GM21786 (cell line): ENCODE measurements around the gene RDH16.
"Not testable (repeated sequence)": the region's sequence is repeated elsewhere in the genome, so short reads cannot be mapped to it uniquely, and the experiment has no call there.

Experiments used
- ATAC-seq: cut with Tn5 transposase; IDR thresholded peaks from one replicate; pipeline ENCODE4 v1.9.1; 2021; ENCODE audit not compliant: unreplicated experiment

Gene RDH16

DNA sequence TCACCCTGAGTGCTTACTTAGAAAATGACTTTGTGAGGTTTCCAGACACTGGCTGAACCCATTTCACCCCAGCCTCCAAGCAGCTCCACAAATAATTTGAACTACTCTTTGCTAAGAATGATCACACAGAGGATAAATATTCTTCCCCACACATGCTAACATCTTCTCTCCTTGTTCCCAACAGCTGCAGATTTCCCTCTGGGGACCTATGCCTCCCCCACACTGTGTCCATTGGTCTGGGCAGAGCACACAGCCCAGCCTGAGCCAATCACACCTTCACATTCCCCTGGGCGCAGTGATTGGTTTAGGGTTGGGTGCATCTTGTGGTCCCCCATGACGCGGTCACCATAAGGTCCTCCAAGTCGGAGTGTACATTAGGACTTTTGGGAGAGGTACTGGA, 30.1 kb downstream of the RDH16 start:
- ATAC-seq, result no peak

DNA sequence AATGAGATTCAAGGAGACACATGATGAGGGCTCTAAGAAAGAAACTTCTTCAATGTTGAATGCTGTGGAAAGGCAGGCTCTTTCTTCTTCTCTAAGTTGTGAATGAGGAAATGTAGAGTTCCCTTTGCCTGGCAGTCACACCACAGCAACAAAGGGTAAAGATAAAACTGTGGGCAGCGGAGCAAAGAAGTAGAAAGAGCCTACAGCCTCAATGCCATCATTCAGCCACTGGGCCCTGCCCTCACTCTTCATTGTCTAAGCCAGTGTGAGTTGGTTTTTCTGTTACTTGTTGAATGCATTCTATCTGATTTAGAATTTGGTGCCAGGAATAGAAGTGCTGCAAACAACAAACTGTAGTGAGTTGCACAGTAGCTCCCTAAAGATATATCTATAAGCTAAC, 35.4 kb downstream of the RDH16 start:
- no peak for ATAC-seq

DNA sequence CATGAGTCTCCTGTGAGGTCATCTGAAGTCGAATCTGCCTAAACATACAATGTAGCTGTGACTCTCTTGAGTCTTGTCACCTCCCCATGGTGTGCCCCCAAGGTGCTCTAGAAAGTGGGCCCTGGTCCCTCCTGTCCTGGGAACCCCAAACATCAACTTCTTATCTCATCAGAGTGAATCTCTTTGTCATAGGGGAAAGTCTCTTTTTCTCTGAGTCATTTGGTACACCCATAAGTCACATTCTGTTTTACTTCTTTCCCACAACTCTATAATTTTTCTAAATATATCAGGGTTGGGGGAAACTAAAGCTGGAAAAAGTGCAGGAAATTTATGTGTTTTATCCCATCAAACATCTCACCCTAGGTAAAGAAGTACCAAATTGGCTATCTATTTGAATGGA, 36.1 kb downstream of the RDH16 start:
- no peak for ATAC-seq

DNA sequence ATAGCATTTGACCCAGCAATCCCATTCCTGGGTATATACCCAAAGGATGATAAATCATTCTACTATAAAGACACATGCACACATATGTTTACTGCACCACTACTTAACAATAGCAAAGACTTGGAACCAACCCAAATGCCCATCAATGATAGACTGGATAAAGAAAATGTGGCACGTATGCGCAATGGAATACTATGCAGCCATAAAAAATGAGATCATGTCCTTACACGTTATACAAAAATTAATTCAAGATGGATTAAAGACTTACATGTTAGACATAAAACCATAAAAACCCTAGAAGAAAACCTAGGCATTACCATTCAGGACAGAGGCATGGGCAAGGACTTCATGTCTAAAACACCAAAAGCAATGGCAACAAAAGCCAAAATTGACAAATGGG, 39.3 kb downstream of the RDH16 start:
- ATAC-seq, result not testable (repeated sequence)

DNA sequence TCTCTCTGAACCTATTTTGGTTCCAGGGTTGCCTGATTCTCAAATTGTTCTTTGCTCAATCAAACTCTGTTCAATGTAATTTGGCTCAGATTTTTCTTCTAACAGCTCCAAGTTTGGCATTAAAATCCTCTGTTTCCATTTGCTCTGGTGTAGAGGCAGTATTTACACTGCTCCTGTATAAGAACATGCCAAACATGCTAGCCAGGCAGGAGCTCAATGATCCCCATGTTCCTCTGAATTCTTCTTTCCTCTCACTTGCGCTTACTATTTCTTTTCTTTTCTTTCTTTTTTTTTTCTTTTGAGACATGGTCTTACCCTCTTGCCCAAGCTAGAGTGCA, 40.4 kb downstream of the RDH16 start:
- ATAC-seq, result no peak

DNA sequence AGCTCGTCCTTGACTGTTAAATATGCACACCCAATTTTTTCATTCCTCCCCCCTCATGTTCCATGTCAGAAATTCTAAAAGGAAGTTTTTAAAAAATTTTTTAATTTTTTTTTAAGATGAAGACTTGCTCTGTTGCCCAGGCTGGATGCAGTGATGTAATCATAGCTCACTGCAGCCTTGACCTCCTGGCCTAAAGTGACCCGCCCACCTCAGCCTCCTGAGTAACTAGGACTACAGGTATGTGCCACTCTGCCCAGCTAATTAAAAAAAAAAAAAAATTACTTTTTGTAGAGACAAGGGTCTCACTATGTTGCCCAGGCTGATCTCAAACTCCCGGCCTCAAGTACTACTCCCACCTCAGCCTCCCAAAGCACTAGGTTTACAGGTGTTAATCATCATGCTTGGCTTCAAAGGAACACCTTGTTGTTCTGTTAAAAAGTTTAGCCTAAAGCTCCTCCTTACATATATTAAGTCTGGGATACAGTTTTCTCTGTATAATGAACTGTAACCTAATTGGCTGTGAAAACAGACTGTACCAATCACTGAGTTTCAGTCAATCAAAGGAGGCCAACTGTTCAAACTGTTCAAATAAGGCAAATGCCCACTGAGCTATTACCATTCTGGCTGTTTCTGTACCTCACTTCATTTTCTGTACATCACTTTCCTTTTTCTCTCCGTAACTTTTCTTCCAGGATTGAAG, 41.0 kb downstream of the RDH16 start:
- ATAC-seq, result no peak

DNA sequence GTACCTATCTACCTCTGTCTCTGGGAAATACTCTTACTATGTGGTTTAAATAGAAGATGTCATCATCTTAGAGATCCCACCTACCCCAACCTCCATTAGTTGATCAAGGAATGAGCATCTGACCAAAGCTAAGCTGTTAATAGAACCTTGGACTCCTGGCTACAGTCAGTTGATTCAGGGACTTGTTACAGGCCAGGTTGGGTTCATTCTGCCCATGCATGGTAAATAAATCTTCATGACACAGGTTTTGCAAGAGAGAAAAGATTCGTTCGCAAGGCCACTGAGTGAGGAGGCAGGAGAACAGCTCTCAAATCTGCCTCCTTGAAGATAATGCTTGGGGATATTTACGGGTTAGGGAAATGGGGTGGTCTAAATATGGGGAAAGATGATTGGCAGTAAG, 42.7 kb downstream of the RDH16 start:
- no peak for ATAC-seq

DNA sequence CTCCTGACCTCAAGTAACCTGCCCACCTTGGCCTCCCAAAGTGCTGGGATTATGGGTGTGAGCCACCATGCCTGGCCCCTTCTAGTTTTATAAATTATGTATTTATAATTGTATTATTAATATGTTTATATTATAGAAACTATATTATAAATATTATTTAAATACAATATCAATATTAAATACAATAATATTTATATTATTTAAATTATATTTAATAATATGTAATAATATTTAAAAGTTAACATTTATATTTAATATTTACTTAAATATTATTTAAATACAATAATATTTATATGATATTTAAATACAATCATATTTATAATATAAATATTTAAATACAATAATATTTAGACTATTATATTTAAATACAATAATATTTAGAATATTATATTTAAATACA, 43.2 kb downstream of the RDH16 start:
- no peak for ATAC-seq

DNA sequence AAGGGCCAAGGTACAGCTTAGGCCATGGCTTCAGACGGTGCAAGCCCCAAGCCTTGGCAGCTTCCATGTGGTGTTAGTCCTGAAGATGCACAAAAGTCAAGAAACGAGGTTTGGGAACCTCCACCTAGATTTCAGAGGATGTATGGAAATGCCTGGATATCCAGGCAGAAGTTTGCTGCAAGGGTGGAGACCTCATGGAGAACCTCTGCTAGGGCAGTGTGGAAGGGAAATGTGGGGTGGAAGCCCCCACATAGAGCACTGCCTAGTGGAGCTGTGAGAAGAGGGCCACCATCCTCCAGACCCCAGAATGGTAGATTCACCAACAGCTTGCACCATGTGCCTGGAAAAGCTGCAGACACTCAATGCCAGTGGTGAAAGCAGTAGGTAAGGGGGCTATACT, 48.0 kb downstream of the RDH16 start:
- ATAC-seq, result not testable (repeated sequence)

DNA sequence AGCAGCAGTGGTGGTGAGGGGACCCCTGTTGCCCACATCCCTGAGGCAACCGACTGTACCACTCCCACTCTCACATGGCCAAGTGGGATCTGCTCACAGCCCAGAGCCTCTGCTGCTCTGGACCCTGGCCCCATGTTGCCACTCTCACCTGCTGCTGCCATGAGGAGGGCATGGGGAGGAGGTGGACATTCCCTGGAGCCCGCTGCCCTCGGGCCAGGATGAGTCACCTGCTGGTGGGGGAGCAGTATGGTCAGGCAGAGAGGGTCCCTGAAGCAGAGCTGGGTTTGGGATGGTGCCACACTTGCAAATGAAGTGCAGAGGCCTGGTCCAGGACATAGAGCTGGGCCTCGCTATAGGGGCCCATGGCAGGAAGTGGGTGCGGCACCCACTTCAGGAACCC, 49.3 kb downstream of the RDH16 start:
- ATAC-seq, result no peak

DNA sequence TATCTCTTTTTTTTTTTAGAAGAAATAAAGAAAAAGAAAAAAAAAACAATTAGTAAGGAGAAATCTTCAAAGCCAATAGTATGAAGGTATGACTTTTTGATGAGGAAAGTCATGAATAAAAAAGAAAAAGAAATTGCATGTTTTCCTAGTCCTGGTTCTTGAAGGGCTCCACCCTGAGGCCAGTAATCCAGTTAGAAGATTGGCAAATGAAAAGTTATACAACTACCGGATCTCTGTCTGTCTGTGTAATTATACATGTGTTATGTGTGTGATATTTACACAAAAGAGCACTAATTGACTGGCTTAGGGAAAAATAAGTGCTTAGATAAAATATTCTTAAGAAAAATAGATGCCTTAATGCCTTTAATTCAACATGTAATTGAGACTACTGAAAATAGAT, 51.6 kb downstream of the RDH16 start:
- ATAC-seq, result no peak

DNA sequence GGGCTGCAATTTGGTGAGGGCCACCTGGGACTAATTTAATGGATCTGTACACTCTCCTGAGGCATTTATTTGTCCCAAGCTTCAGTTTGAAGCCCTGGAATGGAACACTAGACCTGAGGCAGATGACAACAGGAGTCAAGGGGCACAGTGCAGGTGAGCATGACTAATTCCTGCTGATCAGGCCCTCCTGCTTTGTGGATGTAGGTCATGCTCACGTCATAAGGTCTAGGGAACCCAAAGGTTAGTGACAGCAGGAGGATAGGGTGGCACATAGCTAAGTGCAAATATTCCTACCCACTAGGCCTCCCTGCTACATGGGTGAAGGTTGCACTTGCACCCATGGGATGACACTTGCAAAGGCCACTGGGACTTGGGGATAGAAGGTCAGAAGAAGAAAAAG, 54.0 kb downstream of the RDH16 start:
- ATAC-seq, result no peak
